Mesendoderm (in vitro differentiated cells): ENCODE measurements around the gene NODAL.

Experiments used
- DNase-seq: peaks from one replicate; pipeline ENCODE4 v3.0.0; 2013
- H2AK5ac ChIP-seq: 2 replicates; pipeline ENCODE4 v1.6.1; 2013; ENCODE audit warnings: low read length, inconsistent platforms
- H2BK120ac ChIP-seq: 2 replicates; pipeline ENCODE4 v1.6.1; 2013; ENCODE audit warnings: low read depth, mild to moderate bottlenecking, low read length, moderate library complexity, mixed read lengths
- H2BK15ac ChIP-seq: replicated peaks from 2 replicates; pipeline ENCODE4 v1.6.1; 2013; ENCODE audit warnings: low read depth, mild to moderate bottlenecking, moderate library complexity
- H2BK5ac ChIP-seq: 2 replicates; pipeline ENCODE4 v1.6.1; 2013; ENCODE audit warnings: low read length, inconsistent platforms
- H3K18ac ChIP-seq: 2 replicates; pipeline ENCODE4 v1.6.1; 2013; ENCODE audit warnings: mild to moderate bottlenecking, low read length, mixed read lengths
- H3K23ac ChIP-seq: one replicate; pipeline ENCODE4 v1.6.1; 2013; ENCODE audit warnings: low read length
- H3K27ac ChIP-seq: 2 replicates; pipeline ENCODE4 v1.5.1; 2013; ENCODE audit warnings: low read depth, mild to moderate bottlenecking, inconsistent platforms, low read length, moderate library complexity
- H3K27me3 ChIP-seq: 2 replicates; pipeline ENCODE4 v1.6.1; 2013; ENCODE audit warnings: low read length, control low read depth, mild to moderate bottlenecking, inconsistent platforms; ENCODE audit not compliant: insufficient read depth, poor library complexity
- H3K36me3 ChIP-seq: 2 replicates; pipeline ENCODE4 v1.6.1; 2013; ENCODE audit warnings: low read length, inconsistent platforms; ENCODE audit not compliant: control insufficient read depth, insufficient read depth
- H3K4ac ChIP-seq: one replicate; pipeline ENCODE4 v1.6.1; 2013; ENCODE audit warnings: low read depth, mild to moderate bottlenecking, low read length, moderate library complexity
- H3K4me1 ChIP-seq: 2 replicates; pipeline ENCODE4 v1.6.1; 2013; ENCODE audit warnings: low read depth, low read length, inconsistent platforms; ENCODE audit not compliant: control insufficient read depth
- H3K4me2 ChIP-seq: 2 replicates; pipeline ENCODE4 v1.6.1; 2013; ENCODE audit warnings: low read length
- H3K4me3 ChIP-seq: 2 replicates; pipeline ENCODE4 v1.5.1; 2013; ENCODE audit warnings: mild to moderate bottlenecking, low read length
- H3K56ac ChIP-seq: one replicate; pipeline ENCODE4 v1.6.1; 2013; ENCODE audit warnings: low read length
- H3K79me1 ChIP-seq: 2 replicates; pipeline ENCODE4 v1.6.1; 2013; ENCODE audit warnings: low read length, inconsistent platforms
- H3K79me2 ChIP-seq: 2 replicates; pipeline ENCODE4 v1.6.1; 2013; ENCODE audit warnings: mild to moderate bottlenecking, low read length; ENCODE audit not compliant: control insufficient read depth, insufficient read depth
- H3K9ac ChIP-seq: 2 replicates; pipeline ENCODE4 v1.6.1; 2013; ENCODE audit warnings: low read length, inconsistent platforms
- H4K5ac ChIP-seq: one replicate; pipeline ENCODE4 v1.6.1; 2013; ENCODE audit warnings: low read length
- H4K8ac ChIP-seq: one replicate; pipeline ENCODE4 v1.6.1; 2013; ENCODE audit warnings: low read depth, mild to moderate bottlenecking, control low read depth, low read length, moderate library complexity
- WGBS: extraction: QIAGEN DNeasy Blood & Tissue Kit; methylation state at CpG from one replicate; pipeline ENCODE4 v1.1.7; 2013; ENCODE audit warnings: low lambda C conversion rate, missing lambda C conversion rate; ENCODE audit not compliant: insufficient coverage; ENCODE audit errors: extremely low coverage; 5-methylcytosine and 5-hydroxymethylcytosine counted together

Gene NODAL

DNA sequence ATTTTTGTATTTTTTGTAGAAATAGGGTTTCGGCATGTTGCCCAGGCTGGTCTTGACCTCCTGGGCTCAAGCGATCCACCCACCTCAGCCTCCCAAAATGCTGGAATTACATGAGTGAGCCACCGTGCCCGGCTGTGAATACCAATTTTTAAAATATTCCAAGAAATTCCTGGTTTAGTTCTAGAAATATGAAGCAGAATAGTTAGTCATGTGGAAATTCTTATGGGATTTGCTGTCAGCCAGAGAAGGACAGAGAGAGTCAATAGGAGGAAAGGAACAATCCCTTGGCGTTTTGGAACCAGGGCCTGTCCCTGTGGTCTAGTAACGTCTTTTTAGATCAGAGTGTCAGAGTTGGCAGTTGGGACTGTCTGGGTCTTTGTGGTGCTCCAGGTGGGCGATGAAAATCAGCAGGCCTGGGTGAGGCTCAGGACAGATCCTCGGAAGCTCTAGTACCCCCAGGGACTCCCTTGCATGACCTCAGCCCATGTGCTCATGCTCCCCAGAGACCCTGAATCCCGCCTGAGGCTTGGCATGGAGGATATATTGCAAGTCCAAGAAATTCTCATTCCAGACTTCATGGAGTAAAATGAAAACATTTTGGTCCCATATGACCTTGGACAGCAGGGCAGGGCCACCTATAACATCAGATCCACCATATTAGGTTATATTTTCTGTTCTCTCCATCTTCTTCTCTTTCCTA is 7.8 kb downstream of the NODAL start:
- Histone ChIP-seq H3K56ac (no peak overlapping the region), H3K18ac (no peak overlapping the region), H4K5ac (no peak overlapping the region), H3K4me1 (peaks cover 3% of the 10 kb centered on the region), H3K4me2 (no peak overlapping the region), H3K27me3 (no peaks in the 10 kb centered on the region), H3K4ac (no peak overlapping the region), H3K4me3 (no peak overlapping the region), H3K79me1 (peaks cover 16% of the 10 kb centered on the region), H3K79me2 (peaks cover 47% of the 10 kb centered on the region), H2BK15ac (no peak overlapping the region), H3K23ac (no peak overlapping the region), H3K36me3 (peaks cover 6% of the 10 kb centered on the region), H3K9ac (no peak overlapping the region), H2BK120ac (no peak overlapping the region), H4K8ac (no peak overlapping the region), H3K27ac (no peak overlapping the region), H2BK5ac (no peak overlapping the region), H2AK5ac (no peak overlapping the region)
- no CpG with 5 or more reads among the region's 9 CpGs for WGBS
- no peak for DNase-seq

DNA sequence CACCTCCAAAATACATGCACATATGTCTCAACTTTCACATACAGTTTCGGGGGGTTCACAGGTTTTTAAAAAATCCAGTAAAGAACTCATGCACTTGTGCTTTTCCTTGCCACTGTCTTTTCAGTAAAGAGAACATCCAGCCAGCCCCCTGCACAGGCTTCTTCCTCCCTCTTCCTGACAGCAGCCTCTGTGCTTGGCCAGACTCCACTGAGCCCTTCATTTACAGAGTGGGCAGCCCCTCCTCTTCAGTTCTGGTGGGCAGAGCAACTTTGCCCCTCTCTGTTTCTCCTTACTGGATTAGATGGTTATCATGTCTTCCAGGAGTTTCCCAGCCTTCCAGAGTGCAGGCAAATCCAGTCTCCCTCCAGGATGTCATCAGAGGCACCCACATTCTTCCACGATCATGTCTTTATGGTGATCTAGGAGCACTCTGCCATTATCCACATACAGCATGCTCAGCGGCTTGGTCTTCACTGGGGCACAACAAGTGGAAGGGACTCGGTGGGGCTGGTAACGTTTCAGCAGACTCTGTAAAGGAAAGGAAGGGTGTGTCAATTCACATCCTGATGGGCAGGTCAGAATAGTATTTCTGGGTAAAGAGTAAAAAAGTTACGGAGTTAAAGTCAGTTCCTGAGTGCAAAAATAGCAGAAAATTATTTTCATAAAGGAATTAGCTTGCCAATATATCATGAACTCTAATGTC is 8.8 kb downstream of the NODAL start:
- Histone ChIP-seq H3K4me3 (no peak overlapping the region), H3K36me3 (peaks cover 7% of the 10 kb centered on the region), H3K18ac (no peak overlapping the region), H3K4me2 (no peak overlapping the region), H3K79me2 (peaks cover 40% of the 10 kb centered on the region), H2AK5ac (no peak overlapping the region), H4K5ac (no peak overlapping the region), H2BK15ac (no peak overlapping the region), H2BK5ac (no peak overlapping the region), H2BK120ac (no peak overlapping the region), H4K8ac (no peak overlapping the region), H3K79me1 (peaks cover 16% of the 10 kb centered on the region), H3K56ac (no peak overlapping the region), H3K27me3 (no peaks in the 10 kb centered on the region), H3K4me1 (peaks cover 3% of the 10 kb centered on the region), H3K9ac (no peak overlapping the region), H3K23ac (no peak overlapping the region), H3K4ac (no peak overlapping the region), H3K27ac (no peak overlapping the region)
- DNase-seq = no peak
- WGBS = no CpG with 5 or more reads among the region's 6 CpGs

DNA sequence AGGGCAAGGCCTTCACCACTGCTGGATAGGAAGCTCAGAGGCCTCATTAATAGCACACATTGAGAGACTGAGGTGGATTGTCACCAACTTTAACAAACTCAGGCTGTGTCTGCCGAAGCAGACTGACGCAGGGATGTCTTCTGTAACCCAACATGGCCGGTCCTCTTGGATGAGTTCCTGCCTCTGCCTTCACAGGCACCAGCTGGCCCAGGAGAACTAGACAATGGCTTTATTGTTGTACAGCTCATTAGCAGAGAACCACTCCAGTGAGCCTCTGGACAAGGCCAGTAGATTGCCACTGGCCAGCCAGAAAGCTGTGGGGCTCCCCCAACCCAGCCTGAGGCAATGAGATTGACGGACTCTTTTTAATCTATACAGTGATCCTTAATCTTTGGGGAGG is 9.4 kb downstream of the NODAL start:
- H3K79me2 ChIP-seq = peaks cover 35% of the 10 kb centered on the region
- no peak overlapping the region for H3K56ac ChIP-seq
- H3K4me2 ChIP-seq = no peak overlapping the region
- H3K36me3 ChIP-seq = peaks cover 7% of the 10 kb centered on the region
- no peak overlapping the region for H4K8ac ChIP-seq
- no peak overlapping the region for H2BK15ac ChIP-seq
- no peaks in the 10 kb centered on the region for H3K4me1 ChIP-seq
- no peak overlapping the region for H2BK120ac ChIP-seq
- no peak overlapping the region for H3K18ac ChIP-seq
- no peak overlapping the region for H3K4ac ChIP-seq
- no peaks in the 10 kb centered on the region for H3K27me3 ChIP-seq
- no peak overlapping the region for H3K23ac ChIP-seq
- DNase-seq = no peak
- no peak overlapping the region for H2AK5ac ChIP-seq
- no peak overlapping the region for H3K27ac ChIP-seq
- no CpG with 5 or more reads among the region's 4 CpGs for WGBS
- no peak overlapping the region for H4K5ac ChIP-seq
- H3K4me3 ChIP-seq = no peak overlapping the region
- H3K79me1 ChIP-seq = peaks cover 16% of the 10 kb centered on the region
- no peak overlapping the region for H2BK5ac ChIP-seq
- H3K9ac ChIP-seq = no peak overlapping the region

DNA sequence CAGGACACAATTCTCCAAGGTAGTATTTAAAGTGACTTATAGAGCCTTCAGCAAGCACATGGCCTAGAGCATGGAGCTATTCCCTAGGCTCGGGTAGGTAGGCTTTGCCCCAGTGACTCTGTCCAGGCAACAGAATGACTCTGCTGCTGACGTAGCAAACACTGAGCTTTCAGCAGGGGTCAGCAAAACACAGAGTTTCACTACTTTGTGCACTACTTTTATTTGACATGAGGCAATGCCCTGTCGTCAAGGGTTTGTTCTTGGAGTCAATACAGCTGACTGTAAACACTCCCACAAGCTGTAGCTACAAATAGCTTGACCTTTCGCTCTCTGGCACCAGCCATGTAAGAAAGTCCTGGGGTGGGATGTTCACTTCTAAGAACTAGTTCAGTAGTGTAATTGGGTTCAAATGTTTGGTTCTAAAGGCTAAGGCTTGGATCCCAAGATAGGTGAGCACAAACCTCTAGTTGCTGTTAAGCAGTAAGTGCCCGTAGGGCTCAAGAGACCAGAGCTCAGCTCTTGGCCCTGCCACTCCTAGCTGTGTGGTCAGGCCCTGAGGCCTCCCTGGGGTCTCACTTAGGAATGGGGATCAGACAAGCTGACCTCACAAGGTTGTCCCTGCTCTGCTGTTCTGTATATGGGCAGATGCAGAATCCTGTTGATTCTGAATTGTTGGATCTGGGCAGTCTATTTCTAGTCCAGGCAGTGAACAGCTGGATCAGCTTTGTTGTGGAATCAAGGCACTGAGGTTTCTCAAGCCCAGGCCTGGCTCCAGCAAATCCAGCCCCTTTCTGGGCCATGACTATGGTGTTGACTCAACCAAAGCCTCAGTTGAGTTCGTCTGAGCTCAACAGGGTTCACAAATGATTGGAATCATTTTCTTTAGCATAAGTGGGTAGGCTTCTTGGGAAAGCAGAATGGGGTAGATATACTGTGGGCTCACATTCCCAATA is 10.7 kb downstream of the NODAL start:
- no peak overlapping the region for H3K23ac ChIP-seq
- H3K4ac ChIP-seq = no peak overlapping the region
- H3K79me2 ChIP-seq = peaks cover 22% of the 10 kb centered on the region
- H3K4me1 ChIP-seq = no peaks in the 10 kb centered on the region
- H4K5ac ChIP-seq = no peak overlapping the region
- H3K27me3 ChIP-seq = no peaks in the 10 kb centered on the region
- no CpG with 5 or more reads among the region's 6 CpGs for WGBS
- no peak overlapping the region for H3K4me2 ChIP-seq
- H4K8ac ChIP-seq = no peak overlapping the region
- no peak overlapping the region for H2BK120ac ChIP-seq
- H2AK5ac ChIP-seq = no peak overlapping the region
- H3K36me3 ChIP-seq = peaks cover 7% of the 10 kb centered on the region
- DNase-seq = peak; percentile 70
- no peak overlapping the region for H2BK5ac ChIP-seq
- no peak overlapping the region for H3K27ac ChIP-seq
- no peak overlapping the region for H3K56ac ChIP-seq
- no peak overlapping the region for H2BK15ac ChIP-seq
- H3K9ac ChIP-seq = no peak overlapping the region
- peaks cover 13% of the 10 kb centered on the region for H3K79me1 ChIP-seq
- H3K18ac ChIP-seq = no peak overlapping the region
- no peak overlapping the region for H3K4me3 ChIP-seq

DNA sequence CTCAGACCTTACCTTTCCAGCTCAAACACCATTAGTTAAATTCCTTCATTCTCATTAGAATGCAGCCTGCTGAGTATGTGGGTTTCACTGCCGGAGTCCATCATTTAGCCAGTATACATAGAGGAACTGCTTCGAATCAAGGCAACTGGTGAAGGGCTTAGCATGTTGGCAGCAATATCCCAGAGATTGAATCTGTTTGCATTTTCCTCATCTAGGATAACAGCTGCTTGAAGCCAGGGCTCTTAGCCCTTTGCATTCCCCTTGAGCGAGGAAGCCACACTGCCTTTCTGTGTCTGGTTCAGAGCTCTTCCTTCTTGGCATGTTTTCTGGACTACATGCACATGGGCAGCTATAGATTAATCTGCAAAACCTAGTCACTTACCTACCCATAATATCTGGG is 14.7 kb downstream of the NODAL start:
- Histone ChIP-seq H3K56ac (no peak overlapping the region), H2AK5ac (no peak overlapping the region), H3K79me1 (peaks cover 6% of the 10 kb centered on the region), H3K9ac (no peak overlapping the region), H2BK120ac (no peak overlapping the region), H3K4me1 (no peaks in the 10 kb centered on the region), H4K5ac (no peak overlapping the region), H3K23ac (no peak overlapping the region), H3K79me2 (no peaks in the 10 kb centered on the region), H3K4me2 (no peak overlapping the region), H3K36me3 (peaks cover 11% of the 10 kb centered on the region), H4K8ac (no peak overlapping the region), H2BK15ac (no peak overlapping the region), H3K18ac (no peak overlapping the region), H3K27ac (no peak overlapping the region), H3K4me3 (no peak overlapping the region), H3K4ac (no peak overlapping the region), H3K27me3 (no peaks in the 10 kb centered on the region), H2BK5ac (no peak overlapping the region)
- DNase-seq = no peak
- whole genome bisulfite sequencing = no CpG with 5 or more reads among the region's 3 CpGs
